Psoas muscle (tissue), 8 donors: ENCODE data around the gene BMPR1B. TPM values are rescaled to one million over a fixed set of nuclear protein-coding genes. Genes with fewer than 3 reads are reported as not detected.

Experiments used
- ATAC-seq, 4 donors: fragments of 200-7000 bp; cut with Tn5 transposase; one replicate each; pipeline ENCODE4 v1.9.1; 2020; ENCODE audit warnings: moderate library complexity in 3 of 4, mild to moderate bottlenecking in 2 of 4
- DNase-seq, 2 donors: peaks; one replicate each; pipeline ENCODE4 v3.0.0-alpha.2; 2020
- H3K27ac ChIP-seq: fragments of 200-600 bp; one replicate; pipeline ENCODE4 v1.8.0; 2022
- H3K27me3 ChIP-seq, 3 donors: fragments of 200-600 bp in 1 of 3; one replicate each; pipeline versions ENCODE4 v1.6.1 to v1.8.0; 2013 to 2022; ENCODE audit warnings: low read length in 2 of 3, mild to moderate bottlenecking in 2 of 3, moderate library complexity in 1 of 3; ENCODE audit not compliant: insufficient read depth in 3 of 3
- H3K36me3 ChIP-seq, 2 donors: fragments of 200-600 bp in 1 of 2; one replicate each; pipeline versions ENCODE4 v1.6.1 to v1.8.0; 2013 to 2022; ENCODE audit warnings: low read depth in 1 of 2, mild to moderate bottlenecking in 1 of 2, moderate library complexity in 1 of 2; ENCODE audit not compliant: insufficient read depth in 1 of 2
- H3K4me1 ChIP-seq: fragments of 200-600 bp; one replicate; pipeline ENCODE4 v1.8.0; 2022
- H3K4me3 ChIP-seq: fragments of 200-600 bp; one replicate; pipeline ENCODE4 v1.8.0; 2022; ENCODE audit warnings: mild to moderate bottlenecking
- H3K9me3 ChIP-seq: fragments of 200-600 bp; one replicate; pipeline ENCODE4 v1.8.0; 2022
- CTCF ChIP-seq: fragments of 200-600 bp; IDR thresholded peaks from one replicate; pipeline ENCODE4 v1.8.0; 2022; ENCODE audit warnings: antibody characterized with exemption
- WGBS, 3 donors: extraction: QIAGEN DNeasy Blood & Tissue Kit; methylation state at CpG; one replicate each; pipeline versions ENCODE4 v1.1.6 to v1.1.7; 2013; 5-methylcytosine and 5-hydroxymethylcytosine counted together
- intact Hi-C, 2 donors: fragments of 100-400 bp; cut with DNase I; formaldehyde crosslinking; loops; one replicate each; pipeline versions ENCODE4 v1.11.0 to v1.14.2; 2022
- polyA plus RNA-seq, 3 donors: library from polyadenylated mRNA; stranded (reverse); fragments of 200-250 nt; gene quantifications; one replicate each; pipeline ENCODE4 v1.2.3, GENCODE V29; 2013
- total RNA-seq, 4 donors: library from RNA; stranded (reverse); fragmentation: NEBNext Ultra II Directional in 2 of 4; extraction: Animal tissue kit (Norgen Biotek cat#: 25700) in 2 of 4; gene quantifications; one replicate each; pipeline versions ENCODE4 v1.2.1 to v1.2.4, GENCODE V29; 2021 to 2023
- donor health status: healthy with polysubstance abuse.
- donor health status: DM: no; HTN: no; CAD: no; lungs with moderate emphysema.
- donor health status: Bipolar disorder and iron deficiency.
- donor health status: healthy.
- donor health status: DM: yes; HTN: yes; CAD: no.
- donor health status: DM: no; HTN: no; CAD: no.
- donor health status: DM: no; HTN: no; CAD: no.
- donor health status: DM: yes; HTN: yes; CAD: no.

BMPR1B gene
- total and polyA plus RNA-seq, 7 donors: 0.26 to 13.0 (median 1.0) TPM

DNA sequence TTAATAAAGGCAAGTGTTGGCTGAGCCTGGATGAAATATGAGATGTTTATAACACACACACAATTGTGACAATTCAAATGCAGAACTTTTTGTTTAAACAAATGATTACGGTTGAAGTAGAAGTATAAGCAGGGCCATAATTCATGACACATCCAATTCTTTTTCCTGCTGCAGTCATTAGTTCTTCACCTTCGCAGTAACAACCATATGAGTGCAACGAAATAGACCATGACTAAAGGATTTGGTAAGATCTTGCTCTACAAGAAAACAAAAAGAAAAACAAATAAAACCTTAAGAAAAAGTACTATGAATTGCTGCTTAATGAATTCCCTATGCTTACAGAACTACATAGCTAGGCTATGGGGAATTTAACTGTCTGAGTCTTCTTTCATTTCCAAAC lies 13.9 kb upstream of the BMPR1B start:
- no peaks in the 10 kb centered on the region for H3K4me1 ChIP-seq
- WGBS, 3 donors: 35 to 58% (median 39%) methylated on average over 3 of the region's 3 CpGs
- intact Hi-C loops: no loop called here

GRCh38 chr4:94744850-94745249 lies 12.9 kb upstream of the BMPR1B start:
- Histone ChIP-seq H3K4me3 (no peak overlapping the region), H3K9me3 (no peaks in the 10 kb centered on the region), H3K4me1 (no peaks in the 10 kb centered on the region), H3K27me3 (no peaks in the 10 kb centered on the region), H3K27ac (no peak overlapping the region), H3K36me3 (no peaks in the 10 kb centered on the region)
- DNase-seq (no peak), ATAC-seq (no peak)
- intact Hi-C loops: no loop called here
- WGBS, 3 donors: 42 to 67% (median 45%) methylated on average over 1 of the region's 1 CpG
- no peak for TF ChIP-seq CTCF

More for the DNA sequence above, 13.9 kb upstream of the BMPR1B start:
- Histone ChIP-seq H3K27ac (no peak overlapping the region), H3K27me3 (no peaks in the 10 kb centered on the region), H3K36me3 (no peaks in the 10 kb centered on the region), H3K9me3 (no peaks in the 10 kb centered on the region), H3K4me3 (no peak overlapping the region)
- no peak for TF ChIP-seq CTCF
- DNase-seq (no peak), ATAC-seq (no peak)

GRCh38 chr4:94746746-94747145 lies 11.0 kb upstream of the BMPR1B start:
- WGBS, 3 donors: 67 to 73% (median 69%) methylated on average over 3 of the region's 3 CpGs
- no peaks in the 10 kb centered on the region for H3K36me3 ChIP-seq
- no peak overlapping the region for H3K27ac ChIP-seq
- H3K9me3 ChIP-seq: no peaks in the 10 kb centered on the region
- peak; percentile 18 for TF ChIP-seq CTCF
- ATAC-seq (no peak), DNase-seq (no peak)
- intact Hi-C loops: no loop called here
- H3K4me3 ChIP-seq: no peak overlapping the region
- no peaks in the 10 kb centered on the region for H3K4me1 ChIP-seq
- H3K27me3 ChIP-seq: no peaks in the 10 kb centered on the region

DNA sequence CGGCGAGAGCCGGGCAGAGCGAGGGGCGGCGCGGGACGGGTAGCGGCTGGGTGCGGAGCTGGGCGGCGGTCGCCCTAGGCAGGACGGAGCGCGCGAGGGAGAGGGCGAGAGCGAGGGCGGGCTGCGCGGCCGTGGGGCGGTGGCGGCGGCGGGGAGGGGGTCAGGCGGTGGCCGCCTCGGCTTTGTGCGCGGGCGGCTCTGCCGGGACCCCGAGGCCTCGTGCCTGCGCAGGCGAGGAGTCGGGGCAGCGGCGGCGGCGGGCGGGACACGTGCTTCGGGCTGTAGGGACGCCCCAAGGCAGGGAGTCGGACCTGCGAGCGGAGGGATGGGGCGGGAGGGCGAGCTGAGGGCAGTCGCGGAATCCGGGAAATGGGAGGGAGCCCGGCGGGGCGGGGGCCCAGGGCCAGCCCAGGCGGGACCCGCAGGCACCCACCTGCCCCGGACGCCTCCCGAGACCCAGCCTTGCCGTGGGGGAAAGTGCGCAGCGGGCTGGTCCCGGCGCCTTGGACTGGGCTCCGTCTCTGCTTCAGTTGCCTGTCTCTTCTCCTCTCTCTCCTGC lies 465 bp downstream of the BMPR1B start:
- ATAC-seq (peak; percentile 58 to 79 (median 76)), DNase-seq (peak; percentile 37 to 61)
- peaks cover 0 to 21% (median 0%) of the 10 kb centered on the region in 3 donors for H3K27me3 ChIP-seq
- WGBS, 3 donors: 0 to 1% (median 1%) methylated on average over 27 to 68 of the region's 69 CpGs
- no peaks in the 10 kb centered on the region for H3K9me3 ChIP-seq
- no peaks in the 10 kb centered on the region for H3K4me1 ChIP-seq
- intact Hi-C loops: loop anchor here in 1 of 2 donors (10.0 kb wide), 1 partner anchor 347 kb away; no protein-coding TSS in a partner anchor
- TF ChIP-seq CTCF: no peak
- no peak overlapping the region for H3K27ac ChIP-seq
- no peaks in the 10 kb centered on the region for H3K36me3 ChIP-seq
- H3K4me3 ChIP-seq: peak overlapping the region; percentile 75
